ENCODE data around the gene MGLL. TPM values are rescaled to one million over a fixed set of nuclear protein-coding genes. Genes with fewer than 3 reads are reported as not detected.

Gene MGLL
- total and polyA plus RNA-seq, 9 of the 15 experiments (the other 6 are each of a cell fraction or from before 2014, with no cell fraction given): 0.12 to 0.32 (median 0.18) TPM; not detected in 6

- TF ChIP-seq RBM25 (IDR thresholded peaks at IDR 0.05; ENCODE audit: low read depth, low read length, severe bottlenecking) (no peak), ETV6 (IDR thresholded peaks at IDR 0.05; ENCODE audit: borderline replicate concordance in 1 of 2, low read depth in 2 of 2, low read length in 1 of 2) (no peak), ETV6 (CRISPR knock-in tag; IDR thresholded peaks at IDR 0.05; ENCODE audit: borderline replicate concordance) (no peak)
- TF ChIP-seq, protein P1, sequence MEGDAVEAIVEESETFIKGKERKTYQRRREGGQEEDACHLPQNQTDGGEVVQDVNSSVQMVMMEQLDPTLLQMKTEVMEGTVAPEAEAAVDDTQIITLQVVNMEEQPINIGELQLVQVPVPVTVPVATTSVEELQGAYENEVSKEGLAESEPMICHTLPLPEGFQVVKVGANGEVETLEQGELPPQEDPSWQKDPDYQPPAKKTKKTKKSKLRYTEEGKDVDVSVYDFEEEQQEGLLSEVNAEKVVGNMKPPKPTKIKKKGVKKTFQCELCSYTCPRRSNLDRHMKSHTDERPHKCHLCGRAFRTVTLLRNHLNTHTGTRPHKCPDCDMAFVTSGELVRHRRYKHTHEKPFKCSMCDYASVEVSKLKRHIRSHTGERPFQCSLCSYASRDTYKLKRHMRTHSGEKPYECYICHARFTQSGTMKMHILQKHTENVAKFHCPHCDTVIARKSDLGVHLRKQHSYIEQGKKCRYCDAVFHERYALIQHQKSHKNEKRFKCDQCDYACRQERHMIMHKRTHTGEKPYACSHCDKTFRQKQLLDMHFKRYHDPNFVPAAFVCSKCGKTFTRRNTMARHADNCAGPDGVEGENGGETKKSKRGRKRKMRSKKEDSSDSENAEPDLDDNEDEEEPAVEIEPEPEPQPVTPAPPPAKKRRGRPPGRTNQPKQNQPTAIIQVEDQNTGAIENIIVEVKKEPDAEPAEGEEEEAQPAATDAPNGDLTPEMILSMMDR (IDR thresholded peaks at IDR 0.05 in 2 of 3, conservative IDR thresholded peaks at IDR 0.05 in 1 of 3; ENCODE audit: insufficient read depth in 2 of 3, low read depth in 1 of 3, low read length in 3 of 3): no peak
- no peak overlapping the region for H2AFZ ChIP-seq (ENCODE audit: low read depth, low read length)
- POLR2A ChIA-PET: no interaction called here
- CTCF ChIA-PET (ENCODE audit: low intra/inter-chr PET ratio): no interaction called here
- H3K79me2 ChIP-seq (ENCODE audit: control insufficient read depth, insufficient read depth, low read length): no peaks in the 10 kb centered on the region
- H3K4me1 ChIP-seq (replicated peaks in 1 of 2; ENCODE audit: control insufficient read depth in 2 of 2, insufficient read depth in 2 of 2, low read length in 2 of 2): peaks cover 0 to 31% of the 10 kb centered on the region in 2 experiments; a peak in 2 of 5 replicates
- no peak overlapping the region for H3K27ac ChIP-seq (ENCODE audit: extremely low read depth, low read depth, low read length)
- H4K20me1 ChIP-seq (replicated peaks; ENCODE audit: control insufficient read depth, insufficient read depth, low read length): 0 out of 2 replicates have a peak, but pooled peaks cover 4% of the 10 kb centered on the region
- no peak overlapping the region for H3K9ac ChIP-seq (ENCODE audit: insufficient read depth in 1 of 2, low read depth in 2 of 2, low read length in 2 of 2)
- no peak overlapping the region for H3K4me2 ChIP-seq (ENCODE audit: insufficient read depth, low read length)
- WGBS (ENCODE audit: insufficient coverage, low coverage, missing lambda C conversion rate): 31% methylated on average over 2 of the region's 8 CpGs
- no peaks in the 10 kb centered on the region for H3K9me1 ChIP-seq (ENCODE audit: control insufficient read depth, insufficient read depth, low read length)
- in situ Hi-C loops (cut with MboI) (no loop called here), intact Hi-C loops (cut with micrococcal nuclease) (no loop called here)
- no TSS peak for BruUV-seq (replicated peaks)
- no peaks in the 10 kb centered on the region for H3K36me3 ChIP-seq (ENCODE audit: control insufficient read depth, insufficient read depth, low read length)
- DNase-seq (ENCODE audit: extremely low read depth in 1 of 4, low spot score in 3 of 4) (no peak), FAIRE-seq (no peak), ATAC-seq (no peak)
- no peaks in the 10 kb centered on the region for H3K27me3 ChIP-seq (ENCODE audit: control insufficient read depth in 2 of 2, insufficient read depth in 2 of 2, low read length in 2 of 2)
- H3K4me3 ChIP-seq: no peak overlapping the region
- H3K9me3 ChIP-seq (replicated peaks; ENCODE audit: control insufficient read depth, insufficient read depth, low read depth, low read length): no peaks in the 10 kb centered on the region
Measured at GRCh38 chr3:127678315-127678599, 144.1 kb downstream of the MGLL start.
